Spleen (tissue), 7 donors: Measurements from ENCODE around the gene RXYLT1.

ENCODE experiments used
- POLR2A ChIP-seq, 3 donors: fragments of 450-650 bp; IDR thresholded peaks; one replicate each; pipeline ENCODE4 v1.5.1; 2017; ENCODE audit warnings: antibody characterized with exemption in 3 of 3, mild to moderate bottlenecking in 1 of 3
- TF ChIP-seq, protein P1 (sequence below), 11 experiments: fragments of 200-600 bp in 7 of 11; fragments of 450-650 bp in 4 of 11; sonication (generic) in 4 of 11; IDR thresholded peaks in 8 of 11; conservative IDR thresholded peaks in 3 of 11; 1 replicate in 7 of 11; 2 replicates in 4 of 11; pipeline versions ENCODE4 v1.4.0 to v1.8.0; 2016 to 2021; ENCODE audit warnings: antibody characterized with exemption in 11 of 11, inconsistent platforms in 4 of 11, mild to moderate bottlenecking in 1 of 11
- donor health status: DM: no; HTN: no; CAD: no; lungs with moderate emphysema.
- donor health status: DM: no; HTN: no; CAD: no.
- donor health status: DM: no; HTN: no; CAD: no.

DNA sequence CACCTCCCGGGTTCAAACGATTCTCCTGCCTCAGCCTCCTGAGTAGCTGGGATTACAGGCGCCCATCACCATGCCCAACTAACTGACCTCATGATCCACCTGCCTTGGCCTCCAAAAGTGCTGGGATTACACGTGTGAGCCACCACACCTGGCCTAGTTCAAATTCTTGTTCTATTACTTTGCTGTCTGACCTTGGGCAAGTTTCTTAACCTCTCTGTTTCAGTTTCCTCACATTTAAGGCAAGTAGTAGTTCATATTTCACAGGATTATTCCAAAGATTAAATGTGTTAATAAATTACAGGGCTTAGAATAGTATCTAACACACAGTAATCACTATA lies 10.9 kb downstream of the RXYLT1 start:
- TF ChIP-seq POLR2A (IDR thresholded peaks at IDR 0.05): no peak
- TF ChIP-seq, protein P1, sequence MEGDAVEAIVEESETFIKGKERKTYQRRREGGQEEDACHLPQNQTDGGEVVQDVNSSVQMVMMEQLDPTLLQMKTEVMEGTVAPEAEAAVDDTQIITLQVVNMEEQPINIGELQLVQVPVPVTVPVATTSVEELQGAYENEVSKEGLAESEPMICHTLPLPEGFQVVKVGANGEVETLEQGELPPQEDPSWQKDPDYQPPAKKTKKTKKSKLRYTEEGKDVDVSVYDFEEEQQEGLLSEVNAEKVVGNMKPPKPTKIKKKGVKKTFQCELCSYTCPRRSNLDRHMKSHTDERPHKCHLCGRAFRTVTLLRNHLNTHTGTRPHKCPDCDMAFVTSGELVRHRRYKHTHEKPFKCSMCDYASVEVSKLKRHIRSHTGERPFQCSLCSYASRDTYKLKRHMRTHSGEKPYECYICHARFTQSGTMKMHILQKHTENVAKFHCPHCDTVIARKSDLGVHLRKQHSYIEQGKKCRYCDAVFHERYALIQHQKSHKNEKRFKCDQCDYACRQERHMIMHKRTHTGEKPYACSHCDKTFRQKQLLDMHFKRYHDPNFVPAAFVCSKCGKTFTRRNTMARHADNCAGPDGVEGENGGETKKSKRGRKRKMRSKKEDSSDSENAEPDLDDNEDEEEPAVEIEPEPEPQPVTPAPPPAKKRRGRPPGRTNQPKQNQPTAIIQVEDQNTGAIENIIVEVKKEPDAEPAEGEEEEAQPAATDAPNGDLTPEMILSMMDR (IDR thresholded peaks at IDR 0.05 in 8 of 11, conservative IDR thresholded peaks at IDR 0.05 in 3 of 11): no peak
